Glutamatergic neuron (in vitro differentiated cells): ENCODE measurements around the gene LHX8. TPM values are rescaled to one million over a fixed set of nuclear protein-coding genes. Genes with fewer than 3 reads are reported as not detected.

Experiments
- DNase-seq: peaks from one replicate; pipeline ENCODE4 v3.0.0; 2022
- H3K27ac Mint-ChIP-seq: one replicate; pipeline ENCODE4 v1.8.0; 2020; ENCODE audit warnings: mild to moderate bottlenecking, mixed read lengths, inconsistent platforms; ENCODE audit not compliant: unreplicated experiment
- H3K27me3 Mint-ChIP-seq: one replicate; pipeline ENCODE4 v1.8.0; 2020; ENCODE audit warnings: mild to moderate bottlenecking, moderate library complexity, mixed read lengths, inconsistent platforms; ENCODE audit not compliant: unreplicated experiment
- H3K36me3 Mint-ChIP-seq: one replicate; pipeline ENCODE4 v1.8.0; 2020; ENCODE audit warnings: mild to moderate bottlenecking, mixed read lengths, inconsistent platforms; ENCODE audit not compliant: unreplicated experiment
- H3K4me1 Mint-ChIP-seq: one replicate; pipeline ENCODE4 v1.8.0; 2020; ENCODE audit warnings: mild to moderate bottlenecking, low read depth, mixed read lengths, inconsistent platforms; ENCODE audit not compliant: unreplicated experiment
- H3K4me3 Mint-ChIP-seq: one replicate; pipeline ENCODE4 v1.8.0; 2020; ENCODE audit warnings: mild to moderate bottlenecking, mixed read lengths, inconsistent platforms; ENCODE audit not compliant: unreplicated experiment
- H3K9me3 Mint-ChIP-seq: one replicate; pipeline ENCODE4 v1.8.0; 2020; ENCODE audit warnings: mild to moderate bottlenecking, moderate library complexity, mixed read lengths, inconsistent platforms; ENCODE audit not compliant: unreplicated experiment
- total RNA-seq: library from RNA; stranded (reverse); fragmentation: NEBNext Ultra II Directional; extraction: Animal tissue kit (Norgen Biotek cat#: 25700); gene quantifications from one replicate; pipeline ENCODE4 v1.2.1, GENCODE V29; 2021; ENCODE audit not compliant: unreplicated experiment
- TF ChIP-seq, protein P1 (sequence below): fragments of 200-600 bp; sonication (generic); IDR thresholded peaks from one replicate; pipeline ENCODE4 v1.5.0; 2021; ENCODE audit not compliant: partially characterized antibody, unreplicated experiment

LHX8 gene
- total RNA-seq, 1 donor from 2014 or later = not detected

DNA sequence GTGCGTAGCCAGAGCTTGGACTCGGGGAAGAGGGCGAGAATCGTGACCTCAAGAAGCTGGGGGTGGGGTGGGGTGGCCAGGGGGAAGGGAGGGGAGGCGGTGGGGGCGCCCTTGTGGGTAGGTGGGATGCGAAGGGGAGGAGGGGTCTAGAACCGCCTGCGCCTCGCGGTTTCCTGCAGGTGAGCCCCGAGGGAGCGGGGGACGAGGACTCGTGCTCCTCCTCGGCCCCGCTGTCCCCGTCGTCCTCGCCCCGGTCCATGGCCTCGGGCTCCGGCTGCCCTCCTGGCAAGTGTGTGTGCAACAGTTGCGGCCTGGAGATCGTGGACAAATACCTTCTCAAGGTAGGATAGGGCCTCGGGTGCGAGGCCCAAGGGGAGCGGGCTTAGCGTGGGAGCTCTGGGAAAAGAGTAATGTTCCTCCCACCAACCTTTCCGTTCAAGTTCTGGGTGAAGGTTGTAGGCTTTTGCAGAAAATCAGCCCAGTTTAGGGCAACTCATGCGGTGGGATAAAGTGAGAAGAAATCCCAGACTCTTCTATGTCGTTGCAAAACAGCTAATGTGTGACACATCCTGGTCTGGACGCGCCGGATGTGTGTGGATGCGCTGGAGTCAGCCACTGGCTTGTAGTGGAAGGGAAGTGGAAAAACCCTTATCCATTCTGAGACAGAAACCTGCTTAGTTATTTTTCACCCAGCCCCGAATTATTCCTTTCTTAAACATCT, 2.9 kb downstream of the LHX8 start:
- TF ChIP-seq, protein P1, sequence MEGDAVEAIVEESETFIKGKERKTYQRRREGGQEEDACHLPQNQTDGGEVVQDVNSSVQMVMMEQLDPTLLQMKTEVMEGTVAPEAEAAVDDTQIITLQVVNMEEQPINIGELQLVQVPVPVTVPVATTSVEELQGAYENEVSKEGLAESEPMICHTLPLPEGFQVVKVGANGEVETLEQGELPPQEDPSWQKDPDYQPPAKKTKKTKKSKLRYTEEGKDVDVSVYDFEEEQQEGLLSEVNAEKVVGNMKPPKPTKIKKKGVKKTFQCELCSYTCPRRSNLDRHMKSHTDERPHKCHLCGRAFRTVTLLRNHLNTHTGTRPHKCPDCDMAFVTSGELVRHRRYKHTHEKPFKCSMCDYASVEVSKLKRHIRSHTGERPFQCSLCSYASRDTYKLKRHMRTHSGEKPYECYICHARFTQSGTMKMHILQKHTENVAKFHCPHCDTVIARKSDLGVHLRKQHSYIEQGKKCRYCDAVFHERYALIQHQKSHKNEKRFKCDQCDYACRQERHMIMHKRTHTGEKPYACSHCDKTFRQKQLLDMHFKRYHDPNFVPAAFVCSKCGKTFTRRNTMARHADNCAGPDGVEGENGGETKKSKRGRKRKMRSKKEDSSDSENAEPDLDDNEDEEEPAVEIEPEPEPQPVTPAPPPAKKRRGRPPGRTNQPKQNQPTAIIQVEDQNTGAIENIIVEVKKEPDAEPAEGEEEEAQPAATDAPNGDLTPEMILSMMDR = no peak
- no peak for DNase-seq
- H3K27me3 Mint-ChIP-seq = peaks cover 37% of the 10 kb centered on the region
- peaks cover 27% of the 10 kb centered on the region for H3K9me3 Mint-ChIP-seq
- peak overlapping the region; percentile 35 for H3K4me3 Mint-ChIP-seq
- H3K36me3 Mint-ChIP-seq = no peaks in the 10 kb centered on the region
- no peak overlapping the region for H3K27ac Mint-ChIP-seq
- H3K4me1 Mint-ChIP-seq = peaks cover 21% of the 10 kb centered on the region

DNA sequence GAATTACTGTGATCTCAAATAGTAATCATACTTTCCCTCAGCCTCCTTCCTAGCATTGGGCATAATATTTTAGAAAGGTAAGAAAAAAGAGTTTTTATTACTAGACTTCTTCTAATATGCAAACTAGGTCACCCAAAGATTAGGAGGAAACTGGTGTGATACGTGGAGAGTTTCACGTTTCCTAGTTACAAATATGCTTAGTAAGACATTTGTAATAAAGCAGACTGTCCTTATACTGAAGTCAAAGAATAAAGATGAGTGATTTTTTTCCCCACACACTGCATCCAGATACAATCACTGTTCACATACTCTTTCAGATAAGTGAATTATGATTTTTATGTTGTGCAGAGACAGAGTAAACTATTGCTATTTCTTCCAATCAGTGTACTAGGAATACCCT, 17.9 kb downstream of the LHX8 start:
- Mint-ChIP-seq H3K36me3 (no peaks in the 10 kb centered on the region), H3K4me1 (no peaks in the 10 kb centered on the region), H3K9me3 (no peaks in the 10 kb centered on the region), H3K27me3 (no peaks in the 10 kb centered on the region), H3K4me3 (no peak overlapping the region), H3K27ac (no peak overlapping the region)
- DNase-seq = no peak
- TF ChIP-seq, protein P1 = no peak

DNA sequence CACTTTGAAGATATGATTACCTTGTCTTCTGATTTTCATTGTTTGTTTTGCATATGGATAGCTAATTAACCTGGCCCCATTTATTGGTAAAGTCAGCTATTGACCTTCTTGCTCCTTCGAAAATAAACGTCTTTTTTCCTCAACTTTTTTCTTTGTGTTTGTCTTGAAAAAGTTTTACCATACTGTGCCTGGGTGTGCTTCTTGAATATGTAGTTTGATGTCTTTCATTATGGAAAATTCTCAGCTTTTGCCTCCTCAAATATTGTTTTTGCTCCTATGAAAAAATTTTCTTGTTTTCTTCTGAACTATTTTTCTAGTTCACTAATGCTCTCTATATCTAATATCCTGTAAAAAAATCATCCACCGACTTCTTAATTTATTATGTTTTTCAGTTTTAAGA, 25.0 kb downstream of the LHX8 start:
- H3K9me3 Mint-ChIP-seq = no peaks in the 10 kb centered on the region
- no peak overlapping the region for H3K4me3 Mint-ChIP-seq
- DNase-seq = no peak
- TF ChIP-seq, protein P1 = no peak
- H3K4me1 Mint-ChIP-seq = no peaks in the 10 kb centered on the region
- H3K27me3 Mint-ChIP-seq = no peaks in the 10 kb centered on the region
- H3K27ac Mint-ChIP-seq = no peak overlapping the region
- no peaks in the 10 kb centered on the region for H3K36me3 Mint-ChIP-seq

DNA sequence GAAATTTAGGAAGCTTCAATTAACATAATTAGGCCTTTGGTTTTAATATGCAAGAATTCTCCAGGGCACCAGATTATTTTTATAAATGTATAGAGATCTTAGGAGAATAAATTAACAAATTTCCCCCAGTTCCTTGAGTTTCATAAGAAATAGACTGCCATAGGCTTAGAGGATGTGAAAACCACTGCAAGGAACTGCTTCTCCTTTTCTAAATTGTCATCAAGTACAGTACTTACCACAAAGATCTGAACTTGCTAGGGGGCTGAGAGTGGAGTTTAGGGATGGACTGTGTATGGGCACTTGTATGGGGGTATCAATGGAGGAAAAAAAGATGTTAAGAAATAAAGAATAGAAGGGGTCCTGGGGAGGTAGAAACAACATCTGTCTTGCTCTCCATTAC, 31.1 kb downstream of the LHX8 start:
- Mint-ChIP-seq H3K27me3 (no peaks in the 10 kb centered on the region), H3K36me3 (no peaks in the 10 kb centered on the region), H3K4me1 (no peaks in the 10 kb centered on the region), H3K4me3 (no peak overlapping the region), H3K9me3 (no peaks in the 10 kb centered on the region), H3K27ac (no peak overlapping the region)
- DNase-seq = no peak
- TF ChIP-seq, protein P1 = no peak

DNA sequence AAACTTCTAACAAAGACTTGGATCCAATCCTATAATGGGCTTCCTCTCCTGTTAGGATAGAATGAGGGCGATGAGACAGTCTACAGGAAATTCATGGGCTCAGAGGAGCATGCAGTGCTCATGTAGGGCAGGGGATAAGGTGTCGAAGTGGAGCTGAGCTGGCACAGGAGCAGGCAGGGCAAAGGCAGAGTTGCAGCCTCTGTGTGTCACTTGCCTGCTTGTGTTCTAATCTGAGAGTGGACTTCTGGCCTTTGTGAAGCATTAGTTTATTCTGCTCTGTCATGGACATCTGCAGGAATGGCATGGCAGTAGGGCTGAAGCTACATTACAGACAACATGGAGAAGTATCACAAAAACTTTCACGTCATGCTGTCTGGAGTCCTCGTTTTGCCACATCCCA, 32.6 kb downstream of the LHX8 start:
- DNase-seq = no peak
- no peaks in the 10 kb centered on the region for H3K4me1 Mint-ChIP-seq
- no peak overlapping the region for H3K4me3 Mint-ChIP-seq
- H3K27ac Mint-ChIP-seq = no peak overlapping the region
- H3K9me3 Mint-ChIP-seq = no peaks in the 10 kb centered on the region
- no peaks in the 10 kb centered on the region for H3K36me3 Mint-ChIP-seq
- TF ChIP-seq, protein P1 = no peak
- H3K27me3 Mint-ChIP-seq = no peaks in the 10 kb centered on the region
